ENCODE measurements around the gene KLF16. TPM values are rescaled to one million over a fixed set of nuclear protein-coding genes. Genes with fewer than 3 reads are reported as not detected.

KLF16 gene
- total and polyA plus RNA-seq, 9 of the 15 experiments (the other 6 are each of a cell fraction or from before 2014, with no cell fraction given) = 0.04 to 60.4 (median 6.8) TPM

DNA sequence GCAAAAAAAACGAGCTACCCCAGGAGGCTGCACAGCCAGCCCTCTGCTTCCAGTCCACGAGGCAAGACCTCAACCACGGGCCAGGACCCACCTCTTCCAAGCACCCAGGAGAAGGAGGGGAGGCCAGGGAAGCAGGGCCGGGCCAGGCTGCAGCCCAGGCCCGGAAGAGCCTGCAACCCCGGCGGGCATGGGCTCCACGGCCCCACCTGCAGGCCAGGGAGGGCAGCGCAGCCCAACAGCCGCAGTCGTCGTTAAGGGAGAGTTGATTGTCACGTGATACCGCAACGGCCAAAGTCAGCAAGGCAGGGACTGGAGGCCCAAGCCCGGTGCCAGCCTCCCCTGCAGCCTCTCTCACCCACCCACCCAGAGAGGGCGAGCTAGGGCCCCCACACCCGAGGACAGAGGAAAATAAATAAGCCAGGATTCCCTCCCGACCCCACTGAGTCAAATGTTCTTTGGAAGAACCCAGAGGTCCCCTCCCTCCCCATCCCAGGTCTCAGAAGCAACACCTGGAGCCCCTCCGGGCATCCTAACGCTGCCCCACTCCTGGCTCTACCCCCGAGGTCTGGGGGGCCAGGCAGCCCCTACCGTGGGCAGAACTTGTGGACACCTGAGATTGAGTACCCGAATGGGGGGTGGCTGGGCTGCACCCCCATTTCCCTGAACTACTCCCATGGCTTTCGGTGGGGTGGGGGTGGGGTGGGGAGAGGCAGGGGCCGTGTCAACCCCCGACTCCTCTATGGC, 9.9 kb downstream of the KLF16 start (continued):
- TF ChIP-seq, protein P1, sequence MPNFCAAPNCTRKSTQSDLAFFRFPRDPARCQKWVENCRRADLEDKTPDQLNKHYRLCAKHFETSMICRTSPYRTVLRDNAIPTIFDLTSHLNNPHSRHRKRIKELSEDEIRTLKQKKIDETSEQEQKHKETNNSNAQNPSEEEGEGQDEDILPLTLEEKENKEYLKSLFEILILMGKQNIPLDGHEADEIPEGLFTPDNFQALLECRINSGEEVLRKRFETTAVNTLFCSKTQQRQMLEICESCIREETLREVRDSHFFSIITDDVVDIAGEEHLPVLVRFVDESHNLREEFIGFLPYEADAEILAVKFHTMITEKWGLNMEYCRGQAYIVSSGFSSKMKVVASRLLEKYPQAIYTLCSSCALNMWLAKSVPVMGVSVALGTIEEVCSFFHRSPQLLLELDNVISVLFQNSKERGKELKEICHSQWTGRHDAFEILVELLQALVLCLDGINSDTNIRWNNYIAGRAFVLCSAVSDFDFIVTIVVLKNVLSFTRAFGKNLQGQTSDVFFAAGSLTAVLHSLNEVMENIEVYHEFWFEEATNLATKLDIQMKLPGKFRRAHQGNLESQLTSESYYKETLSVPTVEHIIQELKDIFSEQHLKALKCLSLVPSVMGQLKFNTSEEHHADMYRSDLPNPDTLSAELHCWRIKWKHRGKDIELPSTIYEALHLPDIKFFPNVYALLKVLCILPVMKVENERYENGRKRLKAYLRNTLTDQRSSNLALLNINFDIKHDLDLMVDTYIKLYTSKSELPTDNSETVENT (CRISPR knock-in tag; IDR thresholded peaks at IDR 0.05) = no peak; the same call in 1 of the 2 replicates
- TF ChIP-seq, protein P2, sequence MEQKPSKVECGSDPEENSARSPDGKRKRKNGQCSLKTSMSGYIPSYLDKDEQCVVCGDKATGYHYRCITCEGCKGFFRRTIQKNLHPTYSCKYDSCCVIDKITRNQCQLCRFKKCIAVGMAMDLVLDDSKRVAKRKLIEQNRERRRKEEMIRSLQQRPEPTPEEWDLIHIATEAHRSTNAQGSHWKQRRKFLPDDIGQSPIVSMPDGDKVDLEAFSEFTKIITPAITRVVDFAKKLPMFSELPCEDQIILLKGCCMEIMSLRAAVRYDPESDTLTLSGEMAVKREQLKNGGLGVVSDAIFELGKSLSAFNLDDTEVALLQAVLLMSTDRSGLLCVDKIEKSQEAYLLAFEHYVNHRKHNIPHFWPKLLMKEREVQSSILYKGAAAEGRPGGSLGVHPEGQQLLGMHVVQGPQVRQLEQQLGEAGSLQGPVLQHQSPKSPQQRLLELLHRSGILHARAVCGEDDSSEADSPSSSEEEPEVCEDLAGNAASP (IDR thresholded peaks at IDR 0.05) = no peak
- TF ChIP-seq SETDB1 (IDR thresholded peaks at IDR 0.05; ENCODE audit: low read length) = no peak
- TF ChIP-seq ZNF263 (CRISPR knock-in tag; IDR thresholded peaks at IDR 0.05; ENCODE audit: borderline replicate concordance) = no peak
- TF ChIP-seq CHD4 (IDR thresholded peaks at IDR 0.05; ENCODE audit: insufficient read depth, insufficient replicate concordance, low read depth, low read length, poor library complexity, severe bottlenecking) = no peak
- no peak for TF ChIP-seq PCBP1 (IDR thresholded peaks at IDR 0.05; ENCODE audit: low read depth, low read length, poor library complexity, severe bottlenecking)
- no peak for TF ChIP-seq CCAR2 (IDR thresholded peaks at IDR 0.05; ENCODE audit: low read depth, low read length)
- TF ChIP-seq RFX1 (IDR thresholded peaks at IDR 0.05) = no peak
- no peak for TF ChIP-seq TBL1XR1 (IDR thresholded peaks at IDR 0.05; ENCODE audit: low read length in 2 of 2)
- no peak for TF ChIP-seq RHOXF2B (CRISPR knock-in tag; conservative IDR thresholded peaks at IDR 0.05)
- TF ChIP-seq ZBTB8A (IDR thresholded peaks at IDR 0.05; ENCODE audit: partially characterized antibody) = no peak
- TF ChIP-seq POLR2B (IDR thresholded peaks at IDR 0.05; ENCODE audit: low read depth, partially characterized antibody) = no peak
- TF ChIP-seq XRCC5 (IDR thresholded peaks at IDR 0.05; ENCODE audit: low read depth, low read length) = peak; percentile 95
- TF ChIP-seq U2AF2 (optimal IDR thresholded peaks at IDR 0.05; ENCODE audit: low read depth, low read length) = no peak
- TF ChIP-seq ZNF766 (CRISPR knock-in tag; conservative IDR thresholded peaks at IDR 0.05) = no peak
- TF ChIP-seq PCBP2 (IDR thresholded peaks at IDR 0.05; ENCODE audit: low read depth, low read length, poor library complexity, severe bottlenecking) = no peak
- TF ChIP-seq, protein P3, sequence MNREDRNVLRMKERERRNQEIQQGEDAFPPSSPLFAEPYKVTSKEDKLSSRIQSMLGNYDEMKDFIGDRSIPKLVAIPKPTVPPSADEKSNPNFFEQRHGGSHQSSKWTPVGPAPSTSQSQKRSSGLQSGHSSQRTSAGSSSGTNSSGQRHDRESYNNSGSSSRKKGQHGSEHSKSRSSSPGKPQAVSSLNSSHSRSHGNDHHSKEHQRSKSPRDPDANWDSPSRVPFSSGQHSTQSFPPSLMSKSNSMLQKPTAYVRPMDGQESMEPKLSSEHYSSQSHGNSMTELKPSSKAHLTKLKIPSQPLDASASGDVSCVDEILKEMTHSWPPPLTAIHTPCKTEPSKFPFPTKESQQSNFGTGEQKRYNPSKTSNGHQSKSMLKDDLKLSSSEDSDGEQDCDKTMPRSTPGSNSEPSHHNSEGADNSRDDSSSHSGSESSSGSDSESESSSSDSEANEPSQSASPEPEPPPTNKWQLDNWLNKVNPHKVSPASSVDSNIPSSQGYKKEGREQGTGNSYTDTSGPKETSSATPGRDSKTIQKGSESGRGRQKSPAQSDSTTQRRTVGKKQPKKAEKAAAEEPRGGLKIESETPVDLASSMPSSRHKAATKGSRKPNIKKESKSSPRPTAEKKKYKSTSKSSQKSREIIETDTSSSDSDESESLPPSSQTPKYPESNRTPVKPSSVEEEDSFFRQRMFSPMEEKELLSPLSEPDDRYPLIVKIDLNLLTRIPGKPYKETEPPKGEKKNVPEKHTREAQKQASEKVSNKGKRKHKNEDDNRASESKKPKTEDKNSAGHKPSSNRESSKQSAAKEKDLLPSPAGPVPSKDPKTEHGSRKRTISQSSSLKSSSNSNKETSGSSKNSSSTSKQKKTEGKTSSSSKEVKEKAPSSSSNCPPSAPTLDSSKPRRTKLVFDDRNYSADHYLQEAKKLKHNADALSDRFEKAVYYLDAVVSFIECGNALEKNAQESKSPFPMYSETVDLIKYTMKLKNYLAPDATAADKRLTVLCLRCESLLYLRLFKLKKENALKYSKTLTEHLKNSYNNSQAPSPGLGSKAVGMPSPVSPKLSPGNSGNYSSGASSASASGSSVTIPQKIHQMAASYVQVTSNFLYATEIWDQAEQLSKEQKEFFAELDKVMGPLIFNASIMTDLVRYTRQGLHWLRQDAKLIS (CRISPR knock-in tag; IDR thresholded peaks at IDR 0.05) = no peak
- no peak for TF ChIP-seq HNRNPUL1 (IDR thresholded peaks at IDR 0.05; ENCODE audit: low read length)
- TF ChIP-seq ZNF668 (CRISPR knock-in tag; IDR thresholded peaks at IDR 0.05) = no peak
- no peak for TF ChIP-seq SAP30 (IDR thresholded peaks at IDR 0.05; ENCODE audit: borderline replicate concordance, insufficient read depth, low read depth, low read length, poor library complexity, severe bottlenecking)
